ENCODE measurements around the gene OR2A12.

OR2A12 gene

DNA sequence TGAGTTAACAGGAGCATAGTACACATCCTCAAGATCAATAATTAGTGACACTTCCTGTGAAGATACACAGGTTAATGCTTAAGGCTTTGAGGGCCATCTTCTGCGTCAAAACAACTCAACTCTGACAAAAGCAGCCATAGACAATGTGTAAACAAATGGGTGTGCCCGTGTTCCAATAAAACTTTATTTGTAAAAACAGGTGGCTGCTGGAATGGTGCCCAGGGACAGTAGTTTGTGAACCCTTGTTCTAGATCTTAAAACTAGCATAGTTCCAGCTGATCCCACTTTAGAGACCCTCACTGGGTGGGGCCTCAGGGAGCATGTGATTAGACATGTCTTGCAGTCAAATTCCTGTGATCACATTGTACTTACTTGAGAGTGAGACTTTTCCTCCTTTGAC lies 44.7 kb downstream of the OR2A12 start:
- H3K4me3 ChIP-seq (ENCODE audit: low read depth, low read length) = no peak overlapping the region
- no peak for DNase-seq (ENCODE audit: low read depth)
- no peak for TF ChIP-seq CTCF (IDR thresholded peaks at IDR 0.05; ENCODE audit: insufficient read depth, low read depth, low read length, missing control alignments)

GRCh38 chr7:144132262-144132661 lies 46.2 kb downstream of the OR2A12 start:
- H3K4me3 ChIP-seq (ENCODE audit: low read depth, low read length) = no peak overlapping the region
- DNase-seq (ENCODE audit: low read depth) = no peak
- no peak for TF ChIP-seq CTCF (IDR thresholded peaks at IDR 0.05; ENCODE audit: insufficient read depth, low read depth, low read length, missing control alignments)

DNA sequence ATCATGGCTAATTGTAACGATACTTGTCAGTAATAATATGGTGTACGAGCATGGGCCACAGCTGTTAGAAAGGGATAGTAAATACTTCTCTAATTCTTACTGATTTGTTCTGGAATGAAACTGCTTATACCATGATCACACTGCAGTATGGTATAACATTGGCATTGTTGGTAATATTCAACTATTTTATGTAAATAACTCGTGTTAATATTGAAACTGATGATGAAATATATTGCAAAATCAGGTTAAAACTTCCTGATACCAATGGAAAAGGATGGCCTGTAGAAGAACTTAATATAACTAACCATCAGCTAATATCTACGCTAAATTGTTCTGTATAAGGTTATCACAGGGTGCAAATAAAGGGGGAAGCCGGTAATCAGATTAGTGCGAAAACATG lies 47.2 kb downstream of the OR2A12 start:
- TF ChIP-seq CTCF (IDR thresholded peaks at IDR 0.05; ENCODE audit: insufficient read depth, low read depth, low read length, missing control alignments) = no peak
- no peak for DNase-seq (ENCODE audit: low read depth)
- no peak overlapping the region for H3K4me3 ChIP-seq (ENCODE audit: low read depth, low read length)

DNA sequence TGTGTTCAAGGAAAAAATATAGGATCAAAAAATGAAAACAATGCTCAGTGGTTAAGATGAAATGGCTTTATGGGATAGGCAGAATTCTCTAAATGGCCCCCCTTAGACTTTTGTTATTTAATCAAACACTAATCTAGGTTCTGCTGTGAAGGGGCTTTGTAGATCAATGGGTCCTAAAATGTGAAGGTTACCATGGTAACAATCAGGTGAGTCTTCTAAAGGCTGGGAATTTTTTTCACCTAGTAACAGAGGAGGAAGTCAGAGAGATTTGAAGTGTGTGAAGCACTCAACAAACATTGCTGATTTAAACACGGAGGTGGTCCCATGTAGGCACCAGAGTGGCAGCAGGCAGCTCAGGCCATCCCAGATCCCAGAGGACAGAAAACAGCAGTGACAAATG lies 48.0 kb downstream of the OR2A12 start:
- H3K4me3 ChIP-seq (ENCODE audit: low read depth, low read length) = no peak overlapping the region
- DNase-seq (ENCODE audit: low read depth) = no peak
- no peak for TF ChIP-seq CTCF (IDR thresholded peaks at IDR 0.05; ENCODE audit: insufficient read depth, low read depth, low read length, missing control alignments)

- no peak for TF ChIP-seq CTCF (IDR thresholded peaks at IDR 0.05; ENCODE audit: insufficient read depth, low read depth, low read length, missing control alignments)
- H3K4me3 ChIP-seq (ENCODE audit: low read depth, low read length) = no peak overlapping the region
- DNase-seq (ENCODE audit: low read depth) = no peak
Observed at GRCh38 chr7:144137501-144137900, 51.4 kb downstream of the OR2A12 start.

- no peak for DNase-seq (ENCODE audit: low read depth)
- no peak for TF ChIP-seq CTCF (IDR thresholded peaks at IDR 0.05; ENCODE audit: insufficient read depth, low read depth, low read length, missing control alignments)
Observed at GRCh38 chr7:144142187-144142586, 56.1 kb downstream of the OR2A12 start.

GRCh38 chr7:144144426-144144825 lies 58.3 kb downstream of the OR2A12 start:
- DNase-seq (ENCODE audit: low read depth) = no peak
- TF ChIP-seq CTCF (IDR thresholded peaks at IDR 0.05; ENCODE audit: insufficient read depth, low read depth, low read length, missing control alignments) = no peak
- no peak overlapping the region for H3K4me3 ChIP-seq (ENCODE audit: low read depth, low read length)

More at GRCh38 chr7:144142187-144142586, 56.1 kb downstream of the OR2A12 start:
- no peak overlapping the region for H3K4me3 ChIP-seq (ENCODE audit: low read depth, low read length)

Data from GM12865 (cell line).